AG04450 (cell line): ENCODE results near the gene RTN4RL1. TPM values are rescaled to one million over a fixed set of nuclear protein-coding genes. Genes with fewer than 3 reads are reported as not detected.
A peak's percentile ranks its signal among the peaks of the same experiment; 100 is the strongest.

Experiments used
- CTCF ChIA-PET: fragments of 300-600, 350-600 bp; formaldehyde crosslinking; extraction: SDS; loops from one replicate; lab custom pipeline; 2022; ENCODE audit warnings: antibody characterized with exemption, inconsistent platforms; lab: Charles Lee
- POLR2A ChIA-PET: fragments of 350-600 bp; formaldehyde crosslinking; extraction: SDS; loops from one replicate; lab custom pipeline; 2021; ENCODE audit warnings: antibody characterized with exemption, inconsistent platforms; lab: Yijun Ruan, JAX
- DNase-seq: peaks from one replicate; pipeline ENCODE4 v3.0.0-alpha.2; 2011; ENCODE audit warnings: low read depth, low spot score
- H3K27ac ChIP-seq: one replicate; pipeline ENCODE4 v1.5.1; 2012; ENCODE audit warnings: low read depth, low read length, control low read depth
- H3K27me3 ChIP-seq: one replicate; pipeline ENCODE4 v1.6.0; 2012; ENCODE audit warnings: low read length; ENCODE audit not compliant: control insufficient read depth, insufficient read depth
- H3K4me3 ChIP-seq: 2 replicates; pipeline ENCODE4 v1.5.1; 2011; ENCODE audit warnings: mild to moderate bottlenecking, low read depth, low read length, control low read depth
- H3K9me3 ChIP-seq: 2 replicates; pipeline ENCODE4 v1.5.1; 2012; ENCODE audit warnings: low read length; ENCODE audit not compliant: control insufficient read depth, insufficient read depth
- polyA minus RNA-seq: library from RNA; depleted of rRNA, polyadenylated mRNA; stranded (reverse); fragments of >200 nt; gene quantifications from 2 replicates; pipeline ENCODE4 v1.2.3, GENCODE V29; 2011; rRNA and poly(A)+ RNA removed
- polyA plus RNA-seq: library from polyadenylated mRNA; depleted of rRNA; stranded (reverse); fragments of >200 nt; gene quantifications from 2 replicates; pipeline ENCODE4 v1.2.3, GENCODE V29; 2011; rRNA removed
- TF ChIP-seq, protein P1 (sequence below): IDR thresholded peaks from 2 replicates; pipeline ENCODE4 v1.5.1; 2011; ENCODE audit warnings: low read depth, low read length, control low read depth, inconsistent platforms

The RTN4RL1 gene
- polyA plus RNA-seq (0.02 and 0.04 TPM in 2 replicates), polyA minus RNA-seq (not detected in 2 replicates)

DNA sequence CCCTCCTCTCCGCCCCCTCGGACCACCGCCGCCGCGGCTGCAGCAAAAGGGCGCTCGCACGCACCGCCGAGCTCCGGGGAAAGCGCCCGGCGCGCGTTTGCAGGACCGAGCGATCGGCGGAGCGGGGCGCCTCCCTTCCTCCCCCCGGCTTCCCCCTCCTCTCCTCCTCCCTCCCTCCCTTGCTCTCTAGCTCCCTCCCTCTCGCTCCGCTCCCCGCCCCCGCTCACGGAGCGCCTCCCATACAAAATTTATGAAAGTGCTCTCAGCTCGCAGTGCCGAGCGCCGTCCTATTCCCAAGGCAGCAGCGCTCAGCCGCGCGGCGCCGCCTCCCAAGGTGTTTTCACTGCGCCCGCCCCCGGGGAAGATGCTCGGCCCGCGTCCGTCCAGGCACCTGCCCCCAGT, at the start of gene RTN4RL1:
TSS of gene RTN4RL1 (minus strand) at position 115 of the 402 bp plus-strand sequence. CDS start 469 bp downstream, outside the sequence.
- Histone ChIP-seq H3K4me3 (peak within 1 kb of the TSS; percentile 45), H3K27ac (no peak within 1 kb of the TSS), H3K9me3 (peaks cover 4% of the 10 kb centered on the region; the same call in 1 of the 2 replicates), H3K27me3 (peaks cover 47% of the 10 kb centered on the region)
- DNase-seq: no peak
- TF ChIP-seq, protein P1, sequence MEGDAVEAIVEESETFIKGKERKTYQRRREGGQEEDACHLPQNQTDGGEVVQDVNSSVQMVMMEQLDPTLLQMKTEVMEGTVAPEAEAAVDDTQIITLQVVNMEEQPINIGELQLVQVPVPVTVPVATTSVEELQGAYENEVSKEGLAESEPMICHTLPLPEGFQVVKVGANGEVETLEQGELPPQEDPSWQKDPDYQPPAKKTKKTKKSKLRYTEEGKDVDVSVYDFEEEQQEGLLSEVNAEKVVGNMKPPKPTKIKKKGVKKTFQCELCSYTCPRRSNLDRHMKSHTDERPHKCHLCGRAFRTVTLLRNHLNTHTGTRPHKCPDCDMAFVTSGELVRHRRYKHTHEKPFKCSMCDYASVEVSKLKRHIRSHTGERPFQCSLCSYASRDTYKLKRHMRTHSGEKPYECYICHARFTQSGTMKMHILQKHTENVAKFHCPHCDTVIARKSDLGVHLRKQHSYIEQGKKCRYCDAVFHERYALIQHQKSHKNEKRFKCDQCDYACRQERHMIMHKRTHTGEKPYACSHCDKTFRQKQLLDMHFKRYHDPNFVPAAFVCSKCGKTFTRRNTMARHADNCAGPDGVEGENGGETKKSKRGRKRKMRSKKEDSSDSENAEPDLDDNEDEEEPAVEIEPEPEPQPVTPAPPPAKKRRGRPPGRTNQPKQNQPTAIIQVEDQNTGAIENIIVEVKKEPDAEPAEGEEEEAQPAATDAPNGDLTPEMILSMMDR: no peak
- ChIA-PET POLR2A (interaction anchor here (0.6 to 2.2 kb wide), 2 partner anchors 116 to 128 kb away, joined by 5 to 9 read pairs; no protein-coding TSS in a partner anchor), CTCF (interaction anchor here (1.0 to 3.4 kb wide), 9 partner anchors 13 to 147 kb away, joined by 3 to 69 read pairs (median 3); no protein-coding TSS in a partner anchor)

DNA sequence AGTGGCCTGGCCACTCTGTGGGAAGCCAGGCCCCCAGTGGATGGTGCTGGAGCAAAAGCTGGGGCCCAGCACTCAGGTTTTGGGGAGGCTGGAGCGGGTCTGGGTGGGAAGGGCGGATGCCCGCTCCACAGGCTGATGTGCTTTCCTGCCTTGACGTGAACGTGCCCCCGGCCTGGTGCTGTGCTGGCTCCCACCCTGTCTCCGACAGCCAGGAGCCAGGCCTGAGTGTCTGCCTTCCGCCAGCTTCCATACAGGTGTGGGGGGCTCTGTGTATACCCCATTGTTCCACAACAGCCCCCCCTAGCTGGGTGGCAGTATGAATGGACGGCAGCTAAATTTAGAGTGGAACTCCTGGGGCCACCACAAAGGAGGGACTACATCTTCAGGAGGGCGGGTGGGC, 49.8 kb upstream of the RTN4RL1 start:
- Histone ChIP-seq H3K27ac (no peak overlapping the region), H3K27me3 (no peaks in the 10 kb centered on the region), H3K9me3 (no peaks in the 10 kb centered on the region; the same call in 1 of the 2 replicates), H3K4me3 (no peak overlapping the region)
- CTCF ChIA-PET: no interaction called here
- POLR2A ChIA-PET: no interaction called here
- DNase-seq: no peak
- TF ChIP-seq, protein P1: no peak

GRCh38 chr17:2071455-2072281, 46.5 kb upstream of the RTN4RL1 start:
- H3K4me3 ChIP-seq: no peak overlapping the region
- POLR2A ChIA-PET: interaction anchor here (0.6 to 2.2 kb wide), 12 partner anchors 10 to 110 kb away, joined by 3 to 11 read pairs (median 6); no protein-coding TSS in a partner anchor
- H3K27ac ChIP-seq: peak overlapping the region; percentile 87
- no peaks in the 10 kb centered on the region; the same call in 1 of the 2 replicates for H3K9me3 ChIP-seq
- no peaks in the 10 kb centered on the region for H3K27me3 ChIP-seq
- peak; percentile 72 for DNase-seq
- TF ChIP-seq, protein P1: no peak
- CTCF ChIA-PET: interaction anchor here (0.5 to 1.6 kb wide), 5 partner anchors 10 to 173 kb away, joined by 3 to 6 read pairs (median 5); no protein-coding TSS in a partner anchor

- TF ChIP-seq, protein P1: no peak
- Histone ChIP-seq H3K4me3 (no peak overlapping the region), H3K27ac (peak overlapping the region; percentile 87), H3K9me3 (no peaks in the 10 kb centered on the region; the same call in 1 of the 2 replicates), H3K27me3 (no peaks in the 10 kb centered on the region)
- POLR2A ChIA-PET: interaction anchor here (0.6 to 2.2 kb wide), 7 partner anchors 15 to 111 kb away, joined by 3 to 11 read pairs (median 7); no protein-coding TSS in a partner anchor
- CTCF ChIA-PET: no interaction called here
- DNase-seq: no peak
These were observed 45.9 kb upstream of the RTN4RL1 start for GRCh38 chr17:2071024-2071385.
